Endothelial cell of umbilical vein (primary cell): ENCODE measurements around the gene AMER1.

Experiments used
- EZH2 ChIP-seq: IDR thresholded peaks from 2 replicates; pipeline ENCODE4 v1.6.1; 2012; ENCODE audit warnings: borderline replicate concordance, low read depth, mild to moderate bottlenecking, moderate library complexity, low read length, inconsistent platforms; ENCODE audit not compliant: severe bottlenecking
- FOS ChIP-seq: IDR thresholded peaks from 2 replicates; pipeline ENCODE4 v1.6.1; 2011; ENCODE audit warnings: mild to moderate bottlenecking, low read length, moderate library complexity, borderline replicate concordance; ENCODE audit not compliant: insufficient read depth
- MYC ChIP-seq: IDR thresholded peaks from one replicate; pipeline ENCODE4 v1.6.1; 2011; ENCODE audit warnings: mild to moderate bottlenecking, low read depth, low read length
- POLR2A ChIP-seq: IDR thresholded peaks from 2 replicates; pipeline ENCODE4 v1.6.1; 2012; ENCODE audit warnings: low read depth, mild to moderate bottlenecking, control low read depth, low read length
- POLR2AphosphoS5 ChIP-seq: IDR thresholded peaks from 2 replicates; pipeline ENCODE4 v1.6.1; 2012; ENCODE audit warnings: low read depth, mild to moderate bottlenecking, control low read depth, low read length, moderate library complexity; ENCODE audit not compliant: insufficient read depth
- TF ChIP-seq, protein P1 (sequence below), 2 donors: IDR thresholded peaks; 1 replicate in 1 of 2; 2 replicates in 1 of 2; pipeline ENCODE4 v1.5.1; 2011; ENCODE audit warnings: low read length in 2 of 2, mild to moderate bottlenecking in 2 of 2, moderate library complexity in 2 of 2, control low read depth in 1 of 2, inconsistent platforms in 1 of 2, low read depth in 1 of 2; ENCODE audit not compliant: insufficient read depth in 1 of 2; ENCODE audit errors: extremely low read depth in 1 of 2
- TF ChIP-seq, protein P2 (sequence below): IDR thresholded peaks from 2 replicates; pipeline ENCODE4 v1.6.1; 2011; ENCODE audit not compliant: insufficient read depth, insufficient read length

DNA sequence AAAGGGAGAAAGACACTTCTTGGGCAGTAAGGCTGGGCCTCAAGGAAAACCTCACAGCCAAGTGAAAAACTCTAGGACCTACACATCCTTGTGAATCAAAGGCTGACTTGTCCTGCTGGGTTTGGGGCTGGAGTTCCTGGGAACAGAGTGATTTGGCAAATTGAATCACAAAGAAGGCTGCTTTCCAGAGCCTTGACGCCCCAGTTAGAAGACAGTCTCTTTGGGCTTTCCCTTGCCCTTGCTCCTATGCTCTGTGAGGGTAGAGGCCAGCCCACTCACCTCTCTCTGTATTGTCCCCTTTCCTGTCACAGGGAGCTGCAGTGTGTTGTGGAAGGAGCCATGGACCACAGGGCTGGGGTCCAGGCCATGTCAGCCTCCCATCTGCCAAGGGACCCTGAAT is 9.6 kb downstream of the AMER1 start:
- TF ChIP-seq POLR2AphosphoS5 (no peak), EZH2 (no peak), MYC (no peak), POLR2A (no peak), FOS (no peak)
- TF ChIP-seq, protein P1, sequence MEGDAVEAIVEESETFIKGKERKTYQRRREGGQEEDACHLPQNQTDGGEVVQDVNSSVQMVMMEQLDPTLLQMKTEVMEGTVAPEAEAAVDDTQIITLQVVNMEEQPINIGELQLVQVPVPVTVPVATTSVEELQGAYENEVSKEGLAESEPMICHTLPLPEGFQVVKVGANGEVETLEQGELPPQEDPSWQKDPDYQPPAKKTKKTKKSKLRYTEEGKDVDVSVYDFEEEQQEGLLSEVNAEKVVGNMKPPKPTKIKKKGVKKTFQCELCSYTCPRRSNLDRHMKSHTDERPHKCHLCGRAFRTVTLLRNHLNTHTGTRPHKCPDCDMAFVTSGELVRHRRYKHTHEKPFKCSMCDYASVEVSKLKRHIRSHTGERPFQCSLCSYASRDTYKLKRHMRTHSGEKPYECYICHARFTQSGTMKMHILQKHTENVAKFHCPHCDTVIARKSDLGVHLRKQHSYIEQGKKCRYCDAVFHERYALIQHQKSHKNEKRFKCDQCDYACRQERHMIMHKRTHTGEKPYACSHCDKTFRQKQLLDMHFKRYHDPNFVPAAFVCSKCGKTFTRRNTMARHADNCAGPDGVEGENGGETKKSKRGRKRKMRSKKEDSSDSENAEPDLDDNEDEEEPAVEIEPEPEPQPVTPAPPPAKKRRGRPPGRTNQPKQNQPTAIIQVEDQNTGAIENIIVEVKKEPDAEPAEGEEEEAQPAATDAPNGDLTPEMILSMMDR (IDR thresholded peaks at IDR 0.05; ENCODE audit: extremely low read depth in 1 of 2, insufficient read depth in 1 of 2, low read depth in 1 of 2, low read length in 2 of 2), result no peak
- TF ChIP-seq, protein P2, sequence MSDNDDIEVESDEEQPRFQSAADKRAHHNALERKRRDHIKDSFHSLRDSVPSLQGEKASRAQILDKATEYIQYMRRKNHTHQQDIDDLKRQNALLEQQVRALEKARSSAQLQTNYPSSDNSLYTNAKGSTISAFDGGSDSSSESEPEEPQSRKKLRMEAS, result no peak
